SH-SY5Y (cell line): Measurements from ENCODE around the gene ZNF605.

Experiments used
- GATA2 ChIP-seq: IDR thresholded peaks from 2 replicates; pipeline ENCODE4 v1.6.1; 2011; ENCODE audit warnings: mild to moderate bottlenecking, low read depth, low read length
- GATA3 ChIP-seq: IDR thresholded peaks from 2 replicates; pipeline ENCODE4 v1.6.1; 2011; ENCODE audit warnings: low read depth, mild to moderate bottlenecking, low read length, moderate library complexity

The ZNF605 gene

DNA sequence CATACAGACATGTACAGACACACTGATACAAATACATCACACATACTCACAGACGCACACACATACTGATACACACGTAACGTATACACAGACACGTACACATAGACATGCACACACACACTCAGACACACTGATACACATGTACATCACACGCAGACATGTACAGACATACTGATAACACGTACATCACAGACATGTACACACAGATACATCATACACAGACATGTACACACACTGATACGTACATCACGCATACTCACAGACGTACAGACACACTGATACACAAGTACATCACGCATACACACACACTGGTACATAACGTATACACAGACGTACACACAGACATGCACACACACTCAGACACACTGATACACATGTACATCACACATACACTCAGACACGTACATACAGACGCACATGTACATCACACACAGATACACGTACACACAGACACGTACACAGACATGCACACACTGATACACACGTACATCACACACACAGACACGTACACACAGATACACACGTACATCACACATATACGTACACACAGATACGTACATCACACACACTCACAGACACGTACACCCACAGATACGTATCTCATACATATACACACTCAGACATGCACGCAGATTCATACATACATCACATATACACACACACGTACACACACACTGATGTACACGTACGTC lies 5.1 kb downstream of the ZNF605 start:
- TF ChIP-seq GATA2 (no peak), GATA3 (no peak)

GRCh38 chr12:132949936-132950837 lies 5.9 kb downstream of the ZNF605 start:
- TF ChIP-seq GATA3 (no peak), GATA2 (no peak)

DNA sequence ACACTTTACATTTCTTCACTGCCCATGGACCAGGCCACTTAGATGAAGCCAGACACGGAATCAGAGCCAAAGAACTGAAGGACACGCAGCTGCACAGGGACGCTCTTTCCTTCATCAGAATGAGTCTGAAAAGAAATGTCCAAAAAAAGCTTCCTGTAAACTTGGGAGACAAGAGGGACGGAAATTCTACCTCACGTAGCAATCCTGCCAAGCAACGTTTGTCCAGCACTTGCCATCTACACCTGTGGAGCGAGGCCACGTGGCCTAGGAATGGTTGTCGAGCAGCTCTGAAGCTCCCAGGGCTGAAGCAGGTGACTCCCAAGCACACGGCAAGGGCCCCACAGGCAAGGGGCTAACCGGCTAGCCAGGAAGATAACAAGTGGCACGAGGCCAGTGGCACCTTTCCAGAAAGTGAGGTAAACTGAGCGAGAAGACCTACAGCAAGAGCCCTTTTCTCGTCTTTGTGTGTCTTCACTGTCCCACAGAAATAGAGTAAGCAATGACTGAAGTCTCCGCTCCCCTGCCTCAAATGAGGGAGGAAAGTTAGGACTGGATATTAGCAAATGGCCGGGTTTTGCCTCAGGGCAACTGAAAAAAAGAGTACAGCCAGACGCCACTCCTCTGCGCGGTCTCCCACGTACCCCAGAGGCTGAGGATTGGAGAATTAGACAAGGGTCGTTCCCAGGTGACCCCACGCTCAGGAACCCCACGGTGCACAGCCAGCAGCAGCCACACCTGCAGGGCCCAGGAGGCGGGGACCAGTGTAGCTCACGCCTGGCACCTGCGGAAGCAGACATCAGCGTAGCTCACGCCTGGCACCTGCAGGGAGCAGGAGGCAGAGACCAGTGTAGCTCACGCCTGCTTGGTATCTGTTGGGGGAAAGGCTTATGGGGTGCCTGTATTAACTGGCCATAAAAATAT lies 7.7 kb downstream of the ZNF605 start:
- TF ChIP-seq GATA3, result no peak
- no peak for TF ChIP-seq GATA2

DNA sequence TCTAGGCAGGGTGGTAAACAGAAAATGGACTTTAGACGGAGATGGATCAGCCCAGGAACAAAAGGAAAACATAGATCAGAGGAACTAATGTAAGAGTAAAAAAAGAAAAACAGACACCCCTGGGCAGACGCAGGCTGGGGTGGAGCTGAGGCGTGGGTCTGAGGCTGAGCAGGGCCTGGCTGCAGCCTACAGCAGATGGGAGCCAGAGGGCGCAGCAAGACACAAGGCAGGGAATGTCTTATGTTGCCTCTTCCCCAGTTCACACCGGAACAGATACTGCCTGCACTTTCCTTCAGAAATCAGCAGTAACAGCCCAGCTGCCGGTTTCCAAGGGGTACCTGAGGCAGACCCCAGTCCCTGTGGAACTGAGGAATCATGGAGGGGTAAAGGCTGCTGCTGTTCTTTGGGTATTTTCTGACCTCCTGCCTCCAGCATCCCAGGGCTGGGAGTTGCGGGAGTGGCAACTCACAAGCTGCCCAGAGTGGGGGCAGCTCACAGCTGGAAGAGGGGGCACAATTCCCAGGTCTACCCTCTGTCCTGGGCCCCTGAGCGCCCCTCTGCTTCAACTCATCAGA lies 9.8 kb downstream of the ZNF605 start:
- TF ChIP-seq GATA3 (no peak), GATA2 (no peak)

- TF ChIP-seq GATA3 (no peak), GATA2 (no peak)
These were observed 10.3 kb downstream of the ZNF605 start for GRCh38 chr12:132945806-132946205.

- TF ChIP-seq GATA3 (no peak), GATA2 (no peak)
These were observed 13.5 kb downstream of the ZNF605 start for GRCh38 chr12:132942611-132943010.

GRCh38 chr12:132941336-132941954 lies 14.7 kb downstream of the ZNF605 start:
- TF ChIP-seq GATA2 (no peak), GATA3 (no peak)

DNA sequence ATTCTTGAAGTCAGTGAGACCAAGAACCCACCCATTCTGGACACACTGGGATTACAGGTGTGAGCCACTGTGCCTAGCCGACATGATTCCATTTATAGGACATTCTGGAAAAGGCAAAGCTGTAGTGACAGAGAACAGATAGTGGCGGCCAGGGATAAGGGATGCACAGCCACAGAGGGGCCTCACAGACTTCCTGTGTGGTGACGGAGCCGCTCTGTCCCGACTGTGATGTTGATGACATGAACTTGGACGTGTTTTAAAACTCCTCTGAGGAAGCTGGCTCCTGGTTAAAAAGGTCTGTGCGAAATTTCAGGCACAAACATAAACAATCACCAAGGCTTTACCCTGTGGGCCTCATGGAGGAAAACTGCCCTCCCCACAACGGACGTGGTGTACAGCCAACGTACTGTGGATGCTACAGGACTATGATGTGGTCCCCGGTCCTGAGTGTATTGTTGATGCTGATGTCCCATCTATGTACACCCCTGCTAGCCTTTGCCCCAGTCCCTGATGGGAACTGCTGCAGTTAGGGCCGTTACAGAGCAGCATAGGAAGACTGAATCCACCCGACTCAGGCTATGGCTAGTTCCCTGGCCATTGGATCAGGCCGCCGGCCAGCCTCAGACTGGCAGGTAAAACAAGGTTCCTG lies 15.9 kb downstream of the ZNF605 start:
- TF ChIP-seq GATA2 (no peak), GATA3 (no peak)

GRCh38 chr12:132937476-132937875 lies 18.6 kb downstream of the ZNF605 start:
- TF ChIP-seq GATA2 (no peak), GATA3 (no peak)

DNA sequence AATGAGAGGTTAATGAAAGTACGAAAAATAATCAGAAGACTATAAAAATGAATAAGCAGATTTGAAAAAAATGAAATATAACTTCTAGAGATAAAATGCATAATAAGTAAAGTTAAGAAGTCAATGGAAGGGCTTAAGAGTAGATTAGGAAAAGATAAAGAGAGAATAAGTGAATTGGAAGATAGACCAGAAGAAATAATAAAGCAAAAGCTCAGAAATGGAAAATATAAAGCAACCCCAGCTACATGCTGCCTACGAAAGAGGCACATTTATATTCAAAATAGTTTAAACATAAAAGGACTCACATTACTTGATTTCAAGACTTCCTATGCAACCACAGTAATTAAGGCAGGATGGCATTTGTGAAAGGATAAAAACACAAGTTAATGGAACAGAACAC lies 19.9 kb downstream of the ZNF605 start:
- no peak for TF ChIP-seq GATA3
- TF ChIP-seq GATA2, result no peak

DNA sequence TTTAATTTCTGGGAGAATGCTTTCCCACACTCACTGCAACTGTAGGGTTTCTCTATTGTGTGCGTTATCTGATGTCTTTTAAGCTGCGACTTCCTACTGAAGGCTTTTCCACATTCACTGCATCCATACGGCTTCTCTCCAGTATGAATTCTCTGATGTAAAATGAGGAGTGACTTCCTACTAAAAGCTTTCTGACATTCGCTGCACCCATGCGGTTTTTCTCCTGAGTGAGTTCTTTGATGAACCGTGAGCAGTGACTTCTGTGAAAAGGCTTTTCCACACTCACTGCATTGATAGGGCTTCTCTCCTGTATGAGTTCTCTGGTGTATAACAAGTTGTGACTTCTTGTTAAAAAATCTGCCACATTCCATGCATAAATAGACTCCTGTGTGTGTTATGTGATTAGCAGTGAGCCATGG lies 29.7 kb downstream of the ZNF605 start:
- TF ChIP-seq GATA2, result no peak
- no peak for TF ChIP-seq GATA3

GRCh38 chr12:132925597-132926414 lies 30.3 kb downstream of the ZNF605 start:
- no peak for TF ChIP-seq GATA2
- no peak for TF ChIP-seq GATA3
